Measurements from ENCODE around the gene UQCC3. TPM values are rescaled to one million over a fixed set of nuclear protein-coding genes. Genes with fewer than 3 reads are reported as not detected.

The UQCC3 gene
- total and polyA plus RNA-seq, 2 of the 4 experiments (the other 2 are of a cell fraction), result 5.7 to 9.7 TPM

DNA sequence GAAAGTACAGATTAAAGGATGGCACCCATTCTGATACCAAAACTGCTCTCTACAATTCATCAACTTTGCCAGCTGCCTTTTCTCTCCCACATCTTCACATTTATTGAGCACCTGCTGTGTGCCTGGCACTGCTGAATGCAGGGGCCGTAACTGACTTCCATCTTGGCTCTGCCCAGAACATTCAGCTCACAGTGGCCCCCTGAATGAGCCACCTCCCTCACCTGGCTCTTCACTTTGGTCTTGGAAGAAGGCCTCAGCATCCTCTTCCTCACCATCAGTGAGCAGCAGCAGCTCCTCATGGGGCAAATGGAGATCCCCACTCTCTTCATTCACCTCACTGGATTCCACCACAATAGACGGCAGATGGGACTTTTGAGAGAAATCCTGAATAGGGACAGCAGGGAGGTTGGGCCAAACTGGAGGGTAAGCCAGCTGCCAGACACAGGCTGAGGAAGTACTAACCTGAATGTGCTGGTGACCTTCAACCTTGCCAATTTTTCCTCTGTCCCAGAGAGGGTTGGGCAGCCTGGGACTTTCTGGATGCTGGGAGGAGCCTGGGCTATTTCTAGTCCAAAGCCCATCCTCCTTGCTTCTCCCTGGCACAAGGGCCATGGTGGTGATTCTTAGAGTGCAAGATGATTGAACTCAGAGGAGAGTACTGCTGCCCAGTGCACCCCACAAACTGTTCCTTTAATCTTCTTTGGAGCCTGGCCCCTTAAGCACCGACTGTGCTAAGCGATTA lies 1.9 kb upstream of the UQCC3 start (continued):
- TF ChIP-seq, protein P1, sequence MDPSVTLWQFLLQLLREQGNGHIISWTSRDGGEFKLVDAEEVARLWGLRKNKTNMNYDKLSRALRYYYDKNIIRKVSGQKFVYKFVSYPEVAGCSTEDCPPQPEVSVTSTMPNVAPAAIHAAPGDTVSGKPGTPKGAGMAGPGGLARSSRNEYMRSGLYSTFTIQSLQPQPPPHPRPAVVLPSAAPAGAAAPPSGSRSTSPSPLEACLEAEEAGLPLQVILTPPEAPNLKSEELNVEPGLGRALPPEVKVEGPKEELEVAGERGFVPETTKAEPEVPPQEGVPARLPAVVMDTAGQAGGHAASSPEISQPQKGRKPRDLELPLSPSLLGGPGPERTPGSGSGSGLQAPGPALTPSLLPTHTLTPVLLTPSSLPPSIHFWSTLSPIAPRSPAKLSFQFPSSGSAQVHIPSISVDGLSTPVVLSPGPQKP (IDR thresholded peaks at IDR 0.05; ENCODE audit: borderline replicate concordance, low read depth, low read length), result no peak

DNA sequence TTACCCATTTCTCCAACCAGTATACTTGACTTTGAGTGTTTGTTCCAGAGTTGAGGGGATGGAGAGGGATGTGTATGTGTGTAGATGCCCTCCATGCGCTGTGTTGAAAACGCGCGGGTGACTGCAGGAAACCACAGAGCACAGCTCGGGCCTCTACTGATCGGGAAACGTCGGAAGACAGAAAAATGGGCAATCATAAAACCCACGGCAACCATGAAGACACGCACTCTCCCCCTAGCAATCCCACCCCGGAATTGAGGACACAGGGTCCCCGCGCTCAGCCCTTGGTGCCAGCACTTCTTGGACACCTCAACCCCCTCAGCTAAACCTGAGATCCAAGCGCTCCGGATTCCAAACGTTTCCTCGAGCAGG lies 251 bp upstream of the UQCC3 start:
- Histone ChIP-seq H2AFZ (replicated peaks; ENCODE audit: low read length, poor library complexity) (peak overlapping the region; percentile 98), H3K4me2 (ENCODE audit: low read depth, low read length) (peak overlapping the region; percentile 96), H3K23ac (ENCODE audit: low read depth, low read length) (peak overlapping the region; percentile 98), H4K5ac (ENCODE audit: low read depth, low read length) (peak overlapping the region; percentile 97), H3K56ac (ENCODE audit: extremely low read depth, insufficient read depth, low read length) (peak overlapping the region; percentile 92), H3K4me3 (ENCODE audit: insufficient read depth, low read depth, low read length) (peak overlapping the region; percentile 74), H4K8ac (ENCODE audit: low read depth in 2 of 2, low read length in 2 of 2) (peak overlapping the region; percentile 91 to 98), H4K91ac (ENCODE audit: insufficient read depth, low read depth, low read length) (peak overlapping the region; percentile 89), H3K18ac (ENCODE audit: low read depth, low read length) (peak overlapping the region; percentile 66), H3K79me1 (ENCODE audit: low read depth in 1 of 2, low read length in 2 of 2) (peaks cover 29 to 59% of the 10 kb centered on the region in 2 experiments), H3K9ac (ENCODE audit: low read depth, low read length) (peak overlapping the region; percentile 95), H3K27me3 (ENCODE audit: control insufficient read depth, insufficient read depth, low read length) (no peaks in the 10 kb centered on the region), H2BK15ac (ENCODE audit: low read depth, low read length) (peak overlapping the region; percentile 37; the same call in 1 of the 3 replicates), H4K20me1 (ENCODE audit: insufficient read depth, low read length) (peaks cover 8% of the 10 kb centered on the region), H2BK5ac (ENCODE audit: low read depth, low read length, poor library complexity, severe bottlenecking) (peak overlapping the region; percentile 68), H2AK5ac (ENCODE audit: low read depth, low read length) (peak overlapping the region; percentile 74), H3K27ac (ENCODE audit: insufficient read depth, low read length) (peak overlapping the region; percentile 96), H3K9me3 (ENCODE audit: control insufficient read depth, insufficient read depth, low read length) (no peaks in the 10 kb centered on the region), H2AK9ac (replicated peaks; ENCODE audit: low read depth, low read length, poor library complexity) (peak overlapping the region; percentile 93), H2BK120ac (ENCODE audit: low read depth, low read length) (peak overlapping the region; percentile 59; the same call in 1 of the 2 replicates), H3K4ac (ENCODE audit: low read depth, low read length) (peak overlapping the region; percentile 93), H3K9me1 (ENCODE audit: insufficient read depth, low read length) (peaks cover 9% of the 10 kb centered on the region), H3K4me1 (ENCODE audit: control insufficient read depth, insufficient read depth, low read length) (peaks cover 10% of the 10 kb centered on the region), H3K36me3 (ENCODE audit: control insufficient read depth, insufficient read depth, low read length) (peaks cover 16% of the 10 kb centered on the region), H3K14ac (replicated peaks; ENCODE audit: low read depth, low read length) (peak overlapping the region; percentile 97), H2BK20ac (ENCODE audit: low read depth, low read length) (no peak overlapping the region)
- BruUV-seq (replicated peaks), result no TSS peak
- intact Hi-C loops (cut with micrococcal nuclease), result loop anchor here (1.0 kb wide), 1 partner anchor 8 kb away; the partner anchor contains the start of gene UBXN1
- in situ Hi-C loops (cut with MboI; ENCODE audit: low sequenced_read_pairs), result no loop called here
- ATAC-seq (ENCODE audit: low read depth) (peak; percentile 31), DNase-seq (no peak)
- 2% methylated on average over 8 of the region's 17 CpGs; no CpG with 5 or more reads in 1 of the 2 experiments for WGBS, 2 experiments (ENCODE audit: extremely low coverage in 2 of 2, insufficient read length in 1 of 2)
- peak; percentile 13 for TF ChIP-seq RCOR1 (IDR thresholded peaks at IDR 0.05; ENCODE audit: insufficient replicate concordance, low read length)
- TF ChIP-seq, protein P2, sequence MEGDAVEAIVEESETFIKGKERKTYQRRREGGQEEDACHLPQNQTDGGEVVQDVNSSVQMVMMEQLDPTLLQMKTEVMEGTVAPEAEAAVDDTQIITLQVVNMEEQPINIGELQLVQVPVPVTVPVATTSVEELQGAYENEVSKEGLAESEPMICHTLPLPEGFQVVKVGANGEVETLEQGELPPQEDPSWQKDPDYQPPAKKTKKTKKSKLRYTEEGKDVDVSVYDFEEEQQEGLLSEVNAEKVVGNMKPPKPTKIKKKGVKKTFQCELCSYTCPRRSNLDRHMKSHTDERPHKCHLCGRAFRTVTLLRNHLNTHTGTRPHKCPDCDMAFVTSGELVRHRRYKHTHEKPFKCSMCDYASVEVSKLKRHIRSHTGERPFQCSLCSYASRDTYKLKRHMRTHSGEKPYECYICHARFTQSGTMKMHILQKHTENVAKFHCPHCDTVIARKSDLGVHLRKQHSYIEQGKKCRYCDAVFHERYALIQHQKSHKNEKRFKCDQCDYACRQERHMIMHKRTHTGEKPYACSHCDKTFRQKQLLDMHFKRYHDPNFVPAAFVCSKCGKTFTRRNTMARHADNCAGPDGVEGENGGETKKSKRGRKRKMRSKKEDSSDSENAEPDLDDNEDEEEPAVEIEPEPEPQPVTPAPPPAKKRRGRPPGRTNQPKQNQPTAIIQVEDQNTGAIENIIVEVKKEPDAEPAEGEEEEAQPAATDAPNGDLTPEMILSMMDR (conservative IDR thresholded peaks at IDR 0.05; ENCODE audit: low read depth, low read length), result no peak
- CTCF ChIA-PET, result no interaction called here
- POLR2A ChIA-PET (ENCODE audit: unreplicated experiment), result interaction anchor here (0.5 to 1.4 kb wide), 2 partner anchors 18 to 30 kb away, joined by 5 to 17 read pairs; partner anchors contain the start of gene INTS5
- dilution Hi-C loops (cut with HindIII; ENCODE audit: low sequenced_read_pairs, unreplicated experiment), result no loop called here

Data from IMR-90 (cell line).